ENCODE results near the gene PTGR2. TPM values are rescaled to one million over a fixed set of nuclear protein-coding genes. Genes with fewer than 3 reads are reported as not detected.

Gene PTGR2
- total and polyA plus RNA-seq, 2 of the 8 experiments (the other 6 are each of a cell fraction or from before 2014, with no cell fraction given) = 6.0 to 17.5 TPM

- Histone ChIP-seq H3K4me3 (ENCODE audit: extremely low read depth in 1 of 4, insufficient read depth in 2 of 4, low read depth in 3 of 4, low read length in 4 of 4) (no peak overlapping the region), H2AK5ac (ENCODE audit: low read depth, low read length) (no peak overlapping the region), H3K56ac (replicated peaks; ENCODE audit: insufficient read length, low read depth, low read length) (no peak overlapping the region), H3K27ac (ENCODE audit: low read depth, low read length) (no peak overlapping the region), H4K20me1 (replicated peaks in 1 of 2; ENCODE audit: control insufficient read depth in 1 of 2, insufficient read depth in 2 of 2, low read length in 2 of 2) (no peaks in the 10 kb centered on the region), H3K79me1 (ENCODE audit: low read depth, low read length) (no peaks in the 10 kb centered on the region), H3K23me2 (ENCODE audit: low read depth, low read length) (no peaks in the 10 kb centered on the region; the same call in 1 of the 2 replicates), H2BK20ac (ENCODE audit: low read length) (no peak overlapping the region), H3K14ac (ENCODE audit: insufficient read length) (no peak overlapping the region), H3K18ac (ENCODE audit: extremely low read depth, low read length) (no peak overlapping the region), H2BK120ac (replicated peaks; ENCODE audit: low read depth, low read length) (no peak overlapping the region), H4K8ac (ENCODE audit: extremely low read depth, insufficient read depth, low read length) (no peak overlapping the region), H4K91ac (replicated peaks; ENCODE audit: insufficient read length, low read length) (no peak overlapping the region), H3K79me2 (ENCODE audit: control insufficient read depth in 1 of 2, insufficient read depth in 2 of 2, low read length in 2 of 2) (no peaks in the 10 kb centered on the region; a peak in 1 of 4 replicates), H2BK5ac (ENCODE audit: low read depth, low read length) (no peak overlapping the region), H2AFZ (ENCODE audit: low read length) (no peak overlapping the region), H3K4ac (replicated peaks; ENCODE audit: insufficient read length, low read depth, low read length) (no peak overlapping the region), H3K23ac (ENCODE audit: insufficient read length) (no peak overlapping the region), H2BK15ac (ENCODE audit: low read length) (no peak overlapping the region), H2BK12ac (ENCODE audit: low read depth, low read length) (no peak overlapping the region), H4K5ac (ENCODE audit: insufficient read length, low read depth, low read length) (no peak overlapping the region), H3K9ac (replicated peaks in 1 of 4; ENCODE audit: extremely low read depth in 1 of 4, low read depth in 3 of 4, low read length in 3 of 4) (no peak overlapping the region), H3K27me3 (replicated peaks in 1 of 4; ENCODE audit: control insufficient read depth in 3 of 4, extremely low read depth in 1 of 4, insufficient read depth in 3 of 4, low read length in 3 of 4) (no peaks in the 10 kb centered on the region), H3K4me2 (ENCODE audit: insufficient read depth in 1 of 2, low read depth in 2 of 2, low read length in 2 of 2) (no peak overlapping the region), H3K4me1 (replicated peaks in 1 of 4; ENCODE audit: control insufficient read depth in 3 of 4, insufficient read depth in 4 of 4, low read length in 3 of 4) (peaks cover 0 to 12% (median 6%) of the 10 kb centered on the region in 4 experiments; a peak in 4 of 7 replicates), H3K36me3 (ENCODE audit: control insufficient read depth in 2 of 4, insufficient read depth in 4 of 4, low read length in 3 of 4) (no peaks in the 10 kb centered on the region), H3K9me3 (ENCODE audit: insufficient read depth in 2 of 2, low read depth in 1 of 2, low read length in 1 of 2) (no peaks in the 10 kb centered on the region)
- FAIRE-seq (no peak), DNase-seq (ENCODE audit: low read depth in 1 of 2, low spot score in 2 of 2) (no peak)
- TF ChIP-seq EGR1 (IDR thresholded peaks at IDR 0.05; ENCODE audit: borderline replicate concordance, low read depth, low read length) (no peak), TAF1 (IDR thresholded peaks at IDR 0.05; ENCODE audit: low read depth, low read length) (no peak)
- WGBS, 2 experiments (ENCODE audit: extremely low coverage in 1 of 2, insufficient coverage in 1 of 2, insufficient read length in 1 of 2, insufficient replicate concordance in 2 of 2, low coverage in 1 of 2, low lambda C conversion rate in 2 of 2, missing lambda C conversion rate in 1 of 2) = 91% methylated on average over 9 of the region's 9 CpGs; no CpG with 5 or more reads in 1 of the 2 experiments
- ChIA-PET POLR2A (ENCODE audit: partially characterized antibody) (interaction anchor here (0.7 kb wide), 1 partner anchor 22 kb away, joined by 3 read pairs; the partner anchor contains the start of gene PTGR2), CTCF (ENCODE audit: partially characterized antibody) (interaction anchor here (0.6 to 10.0 kb wide), 9 partner anchors 9 to 99 kb away, joined by 3 to 133 read pairs (median 3); partner anchors contain the start of gene PTGR2)
Observed at GRCh38 chr14:73829526-73830431, 21.9 kb upstream of the PTGR2 start.
